Transverse colon (tissue), 4 donors: ENCODE data around the gene MPPED1.

Experiments used
- CTCF ChIP-seq, 5 experiments: fragments of 200-600 bp in 3 of 5; fragments of 450-650 bp in 2 of 5; sonication (generic) in 3 of 5; IDR thresholded peaks; 1 replicate in 2 of 5; 2 replicates in 3 of 5; pipeline ENCODE4 v1.5.1; 2016 to 2017; ENCODE audit warnings: antibody characterized with exemption in 5 of 5, inconsistent platforms in 3 of 5, mild to moderate bottlenecking in 2 of 5, moderate library complexity in 1 of 5
- EP300 ChIP-seq: sonication (generic); formaldehyde crosslinking; IDR thresholded peaks from one replicate; pipeline ENCODE4 v1.6.1; 2017; ENCODE audit warnings: antibody characterized with exemption, low read depth
- POLR2A ChIP-seq: fragments of 450-650 bp; IDR thresholded peaks from one replicate; pipeline ENCODE4 v1.6.1; 2016; ENCODE audit warnings: antibody characterized with exemption, mild to moderate bottlenecking, moderate library complexity
- POLR2AphosphoS5 ChIP-seq, 3 donors: sonication (generic); formaldehyde crosslinking; IDR thresholded peaks; one replicate each; pipeline ENCODE4 v1.6.1; 2016; ENCODE audit warnings: antibody characterized with exemption in 3 of 3

GRCh38 chr22:43363315-43364168, 48.3 kb upstream of the MPPED1 start:
- no peak for TF ChIP-seq POLR2A
- no peak for TF ChIP-seq CTCF (IDR thresholded peaks at IDR 0.05)
- no peak for TF ChIP-seq EP300
- no peak for TF ChIP-seq POLR2AphosphoS5 (IDR thresholded peaks at IDR 0.05)
